ENCODE measurements around the gene SIK3. TPM values are rescaled to one million over a fixed set of nuclear protein-coding genes. Genes with fewer than 3 reads are reported as not detected.

Gene SIK3
- total RNA-seq, 2 experiments from 2014 or later = 37.5 to 39.6 TPM

DNA sequence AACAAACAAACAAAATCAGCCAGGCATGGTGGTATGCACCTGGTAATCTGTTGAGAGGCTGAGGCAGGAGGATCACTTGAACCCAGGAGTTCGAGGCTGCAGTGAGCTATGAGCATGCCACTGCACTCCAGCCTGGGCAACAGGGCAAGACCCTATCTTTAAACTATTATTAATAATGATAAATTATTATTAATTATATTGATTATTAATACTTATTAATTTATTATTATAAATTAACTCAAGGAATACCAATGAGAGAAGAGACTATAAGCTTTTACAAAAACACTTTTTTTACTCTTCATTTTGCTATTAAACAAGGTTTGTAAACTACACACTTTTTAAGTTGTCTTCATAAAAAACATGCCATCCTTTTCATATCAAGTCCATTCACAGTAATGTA, 163.1 kb downstream of the SIK3 start:
- H3K27ac Mint-ChIP-seq = no peak overlapping the region

GRCh38 chr11:116933961-116934360, 164.3 kb downstream of the SIK3 start:
- ChIA-PET CTCF (interaction anchor here (1.1 to 2.2 kb wide), 3 partner anchors 8 to 47 kb away, joined by 3 to 5 read pairs (median 4); no protein-coding TSS in a partner anchor), POLR2A (no interaction called here)
- Mint-ChIP-seq H3K27ac (peak overlapping the region; percentile 47), H3K27me3 (no peaks in the 10 kb centered on the region), H3K4me3 (no peak overlapping the region), H3K9me3 (peaks cover 11% of the 10 kb centered on the region), H3K36me3 (ENCODE audit: low read depth) (peaks cover 31% of the 10 kb centered on the region), H3K4me1 (peaks cover 47% of the 10 kb centered on the region)
- no peak for DNase-seq

More for the DNA sequence above, 163.1 kb downstream of the SIK3 start:
- Mint-ChIP-seq H3K9me3 (peaks cover 11% of the 10 kb centered on the region), H3K4me3 (no peak overlapping the region), H3K36me3 (ENCODE audit: low read depth) (peaks cover 33% of the 10 kb centered on the region), H3K27me3 (no peaks in the 10 kb centered on the region), H3K4me1 (peaks cover 37% of the 10 kb centered on the region)
- no peak for DNase-seq
- ChIA-PET POLR2A (no interaction called here), CTCF (interaction anchor here (1.2 to 2.2 kb wide), 3 partner anchors 9 to 46 kb away, joined by 3 to 5 read pairs (median 4); no protein-coding TSS in a partner anchor)

DNA sequence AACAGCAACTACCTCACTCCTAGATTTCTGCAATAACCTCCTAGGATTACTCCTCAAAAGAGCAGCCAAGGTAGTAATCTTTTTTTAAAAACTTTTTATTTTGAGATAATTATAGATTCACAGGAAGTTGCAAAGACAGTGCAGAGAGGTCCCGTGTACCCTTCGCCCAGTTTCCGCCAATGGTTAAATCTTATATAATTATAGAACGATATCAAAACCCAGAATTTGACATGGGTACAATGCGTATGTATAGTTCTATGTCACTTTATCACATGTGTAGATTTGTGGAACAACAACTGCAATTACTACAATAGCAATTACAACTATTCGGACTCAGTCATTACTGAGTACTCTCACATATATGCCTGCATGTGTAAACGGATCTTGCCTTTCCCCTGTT, 166.0 kb downstream of the SIK3 start:
- H3K27me3 Mint-ChIP-seq = no peaks in the 10 kb centered on the region
- H3K9me3 Mint-ChIP-seq = peaks cover 11% of the 10 kb centered on the region
- no peak for DNase-seq
- peak overlapping the region; percentile 92 for H3K27ac Mint-ChIP-seq
- H3K4me1 Mint-ChIP-seq = peaks cover 65% of the 10 kb centered on the region
- H3K36me3 Mint-ChIP-seq (ENCODE audit: low read depth) = peaks cover 37% of the 10 kb centered on the region
- ChIA-PET POLR2A (no interaction called here), CTCF (no interaction called here)
- H3K4me3 Mint-ChIP-seq = peak overlapping the region; percentile 72

DNA sequence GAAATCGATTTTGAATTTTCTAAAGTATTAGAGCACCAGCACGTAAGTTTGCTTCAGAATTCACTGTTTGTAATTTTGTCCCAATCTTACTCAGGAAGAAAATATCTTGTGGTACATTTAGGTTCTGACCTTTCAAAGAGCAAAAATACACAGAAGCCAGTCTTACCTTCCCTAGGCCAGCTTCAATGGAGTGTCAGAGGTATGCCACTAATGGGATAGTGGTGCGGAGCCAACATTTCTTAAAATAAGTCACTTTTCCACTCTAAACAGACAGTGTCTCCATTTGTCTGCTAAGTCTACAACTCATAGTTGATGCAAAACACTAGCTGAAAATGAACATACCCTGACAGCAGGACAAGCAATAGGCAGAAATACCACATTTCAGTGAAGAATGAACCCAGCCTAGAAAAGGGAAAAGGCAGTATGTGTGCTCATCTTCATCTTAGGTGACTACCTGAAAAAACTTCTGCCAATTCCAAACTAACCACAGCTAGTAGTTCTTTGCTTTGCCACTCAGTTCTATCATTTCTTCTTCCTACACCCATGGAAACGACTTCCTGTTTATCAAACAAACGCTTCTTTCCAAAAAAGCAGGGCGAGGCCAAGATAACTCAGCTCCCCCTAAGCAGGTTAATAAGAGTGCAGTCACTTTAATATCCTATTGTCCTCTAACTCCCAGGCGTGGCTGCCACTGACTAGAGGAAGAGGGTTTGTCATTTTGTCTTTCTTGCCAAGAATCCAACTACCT, 166.8 kb downstream of the SIK3 start:
- peak; percentile 61 for DNase-seq
- Mint-ChIP-seq H3K4me3 (peak overlapping the region; percentile 72), H3K4me1 (peaks cover 72% of the 10 kb centered on the region), H3K36me3 (ENCODE audit: low read depth) (peaks cover 36% of the 10 kb centered on the region), H3K9me3 (peaks cover 11% of the 10 kb centered on the region), H3K27ac (peak overlapping the region; percentile 92), H3K27me3 (no peaks in the 10 kb centered on the region)
- ChIA-PET POLR2A (no interaction called here), CTCF (interaction anchor here (1.0 to 1.1 kb wide), 2 partner anchors 13 to 82 kb away, joined by 4 read pairs; no protein-coding TSS in a partner anchor)

- peaks cover 79% of the 10 kb centered on the region for H3K4me1 Mint-ChIP-seq
- peaks cover 37% of the 10 kb centered on the region for H3K36me3 Mint-ChIP-seq (ENCODE audit: low read depth)
- peak overlapping the region; percentile 92 for H3K27ac Mint-ChIP-seq
- H3K9me3 Mint-ChIP-seq = peaks cover 11% of the 10 kb centered on the region
- POLR2A ChIA-PET = no interaction called here
- H3K4me3 Mint-ChIP-seq = peak overlapping the region; percentile 72
- CTCF ChIA-PET = interaction anchor here (0.7 to 1.1 kb wide), 5 partner anchors 12 to 81 kb away, joined by 3 to 6 read pairs (median 4); no protein-coding TSS in a partner anchor
- H3K27me3 Mint-ChIP-seq = no peaks in the 10 kb centered on the region
- DNase-seq = peak; percentile 11
Observed at GRCh38 chr11:116930586-116930985, 167.6 kb downstream of the SIK3 start.

DNA sequence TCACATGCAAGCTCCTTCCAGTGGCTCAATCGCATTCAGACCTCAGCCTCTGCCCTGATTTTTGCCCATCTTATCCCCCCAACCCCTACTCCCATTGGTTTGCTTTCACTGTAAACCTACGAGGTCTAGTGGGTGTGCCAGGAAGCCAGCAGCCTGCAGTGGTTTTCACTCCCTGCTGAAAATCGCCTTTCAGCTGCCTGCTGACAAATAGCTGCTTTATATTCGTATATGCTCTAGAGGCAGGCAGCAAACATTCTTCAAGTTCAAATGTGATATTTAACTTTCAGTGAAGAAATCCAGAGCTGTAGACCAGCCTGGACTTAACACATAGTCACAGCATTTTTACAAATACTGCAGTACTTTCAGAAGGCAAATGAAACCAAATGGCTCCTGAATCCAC, 168.1 kb downstream of the SIK3 start:
- ChIA-PET CTCF (interaction anchor here (0.7 to 1.1 kb wide), 4 partner anchors 13 to 81 kb away, joined by 3 to 6 read pairs (median 4); no protein-coding TSS in a partner anchor), POLR2A (no interaction called here)
- H3K9me3 Mint-ChIP-seq = peaks cover 11% of the 10 kb centered on the region
- DNase-seq = peak; percentile 60
- H3K27me3 Mint-ChIP-seq = no peaks in the 10 kb centered on the region
- H3K4me1 Mint-ChIP-seq = peaks cover 82% of the 10 kb centered on the region
- peak overlapping the region; percentile 92 for H3K27ac Mint-ChIP-seq
- peak overlapping the region; percentile 72 for H3K4me3 Mint-ChIP-seq
- peaks cover 37% of the 10 kb centered on the region for H3K36me3 Mint-ChIP-seq (ENCODE audit: low read depth)

- no peak for DNase-seq
- peaks cover 41% of the 10 kb centered on the region for H3K36me3 Mint-ChIP-seq (ENCODE audit: low read depth)
- H3K27me3 Mint-ChIP-seq = no peaks in the 10 kb centered on the region
- peaks cover 88% of the 10 kb centered on the region for H3K4me1 Mint-ChIP-seq
- ChIA-PET POLR2A (no interaction called here), CTCF (interaction anchor here (0.7 to 1.4 kb wide), 6 partner anchors 13 to 297 kb away, joined by 3 to 7 read pairs (median 3); no protein-coding TSS in a partner anchor)
- H3K27ac Mint-ChIP-seq = peak overlapping the region; percentile 92
- H3K4me3 Mint-ChIP-seq = peak overlapping the region; percentile 72
- H3K9me3 Mint-ChIP-seq = peaks cover 12% of the 10 kb centered on the region
Observed at GRCh38 chr11:116929414-116930090, 168.7 kb downstream of the SIK3 start.

DNA sequence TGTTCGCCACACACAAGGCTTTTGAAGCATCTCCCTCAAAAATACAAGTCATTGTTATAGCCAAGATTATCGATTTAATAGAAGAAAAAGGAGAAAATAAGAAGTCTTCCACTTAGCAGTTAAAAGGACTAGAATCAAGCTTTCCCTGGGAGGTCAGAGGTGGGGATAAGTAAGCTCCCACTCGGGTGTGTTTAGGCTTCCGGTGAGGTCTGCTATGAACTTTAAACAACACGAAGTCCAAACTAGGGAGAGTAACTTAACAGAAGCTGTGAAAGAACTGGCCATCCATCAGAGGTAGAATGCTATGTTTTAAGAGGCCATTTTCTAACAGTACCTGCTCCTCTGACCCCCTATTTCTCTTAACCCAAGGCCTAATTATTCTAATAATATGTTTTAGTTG, 169.4 kb downstream of the SIK3 start:
- POLR2A ChIA-PET = no interaction called here
- Mint-ChIP-seq H3K27me3 (no peaks in the 10 kb centered on the region), H3K9me3 (peaks cover 6% of the 10 kb centered on the region), H3K4me3 (peak overlapping the region; percentile 14), H3K36me3 (ENCODE audit: low read depth) (peaks cover 38% of the 10 kb centered on the region), H3K4me1 (peaks cover 90% of the 10 kb centered on the region), H3K27ac (peak overlapping the region; percentile 92)
- no peak for DNase-seq
- CTCF ChIA-PET = interaction anchor here (0.9 to 1.4 kb wide), 3 partner anchors 16 to 298 kb away, joined by 3 to 7 read pairs (median 3); no protein-coding TSS in a partner anchor

DNA sequence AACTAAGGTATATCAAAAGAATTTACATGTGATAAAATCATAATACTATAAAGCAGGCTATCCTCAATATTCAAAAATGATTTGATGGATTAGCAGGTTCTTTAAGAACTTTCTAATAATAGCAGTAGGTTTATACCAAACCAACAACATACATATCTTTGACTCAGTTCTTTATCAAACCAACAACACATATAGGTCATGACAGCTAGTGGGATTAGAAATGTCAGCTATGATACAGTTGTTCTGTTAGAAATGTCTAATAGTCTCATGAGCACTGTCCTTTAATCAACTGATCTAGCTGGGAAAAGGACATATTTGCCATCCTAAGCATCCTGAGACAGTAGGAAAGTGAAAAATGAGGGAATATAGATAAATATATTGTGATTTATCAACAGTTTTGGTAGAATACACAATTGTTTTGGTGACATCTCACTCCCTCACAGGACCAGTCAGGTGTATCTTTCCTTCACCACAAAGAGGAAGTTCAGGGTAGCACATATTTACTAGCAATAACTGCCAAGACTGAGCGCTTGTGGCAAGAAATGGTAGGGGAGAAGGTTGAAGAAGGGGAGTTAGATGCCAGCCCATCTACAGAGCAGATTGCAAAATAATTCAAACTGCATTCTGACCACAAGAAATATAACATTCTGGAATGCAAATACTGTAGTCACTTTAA, 170.0 kb downstream of the SIK3 start:
- H3K27me3 Mint-ChIP-seq = no peaks in the 10 kb centered on the region
- ChIA-PET POLR2A (no interaction called here), CTCF (interaction anchor here (1.0 to 1.4 kb wide), 2 partner anchors 9 to 16 kb away, joined by 3 to 7 read pairs; no protein-coding TSS in a partner anchor)
- H3K36me3 Mint-ChIP-seq (ENCODE audit: low read depth) = peaks cover 38% of the 10 kb centered on the region
- peaks cover 89% of the 10 kb centered on the region for H3K4me1 Mint-ChIP-seq
- H3K4me3 Mint-ChIP-seq = peak overlapping the region; percentile 54
- peak overlapping the region; percentile 92 for H3K27ac Mint-ChIP-seq
- H3K9me3 Mint-ChIP-seq = peaks cover 2% of the 10 kb centered on the region
- DNase-seq = peak; percentile 31

DNA sequence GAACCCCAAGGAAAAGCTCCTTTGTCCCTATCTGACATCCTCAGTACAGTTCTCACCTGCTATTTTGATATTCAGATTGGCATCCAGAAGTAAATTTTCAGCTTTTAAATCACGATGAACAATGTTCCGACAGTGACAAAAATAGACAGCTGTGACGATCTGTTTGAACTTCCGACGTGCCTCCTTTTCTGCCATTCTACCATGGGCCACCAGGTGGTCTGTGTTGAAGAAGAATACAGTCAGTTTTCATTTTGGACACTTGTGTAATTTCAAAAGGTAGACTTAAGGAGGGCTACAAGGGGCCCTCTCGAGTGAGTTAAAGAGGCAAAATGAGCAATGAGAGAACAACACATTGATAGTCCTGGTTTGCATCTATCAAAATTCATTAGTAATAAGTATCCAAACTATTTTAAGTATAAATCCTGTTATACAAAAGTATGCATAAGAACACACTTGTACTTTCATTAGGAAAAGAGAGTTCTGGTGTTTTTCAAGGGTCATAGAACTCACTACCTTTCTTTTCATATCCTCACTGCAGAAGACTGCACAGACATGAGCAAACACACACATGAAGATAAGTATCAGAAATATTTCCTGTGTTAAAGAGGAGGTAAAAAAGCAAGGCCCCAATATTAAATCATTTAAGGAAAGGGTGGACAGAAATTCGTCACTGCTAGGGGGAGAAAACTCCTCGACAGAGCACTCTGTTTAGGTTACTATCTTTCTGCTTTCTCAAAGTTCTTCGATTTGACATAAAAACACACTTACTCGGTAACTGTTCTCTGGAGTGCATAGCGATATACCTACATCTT, 170.9 kb downstream of the SIK3 start:
- H3K9me3 Mint-ChIP-seq = peaks cover 2% of the 10 kb centered on the region
- H3K4me3 Mint-ChIP-seq = peak overlapping the region; percentile 54
- H3K27me3 Mint-ChIP-seq = no peaks in the 10 kb centered on the region
- CTCF ChIA-PET = interaction anchor here (0.6 to 1.3 kb wide), 5 partner anchors 8 to 174 kb away, joined by 3 to 6 read pairs (median 3); no protein-coding TSS in a partner anchor
- POLR2A ChIA-PET = no interaction called here
- peaks cover 83% of the 10 kb centered on the region for H3K4me1 Mint-ChIP-seq
- DNase-seq = peak; percentile 67
- peak overlapping the region; percentile 92 for H3K27ac Mint-ChIP-seq
- H3K36me3 Mint-ChIP-seq (ENCODE audit: low read depth) = peaks cover 34% of the 10 kb centered on the region

DNA sequence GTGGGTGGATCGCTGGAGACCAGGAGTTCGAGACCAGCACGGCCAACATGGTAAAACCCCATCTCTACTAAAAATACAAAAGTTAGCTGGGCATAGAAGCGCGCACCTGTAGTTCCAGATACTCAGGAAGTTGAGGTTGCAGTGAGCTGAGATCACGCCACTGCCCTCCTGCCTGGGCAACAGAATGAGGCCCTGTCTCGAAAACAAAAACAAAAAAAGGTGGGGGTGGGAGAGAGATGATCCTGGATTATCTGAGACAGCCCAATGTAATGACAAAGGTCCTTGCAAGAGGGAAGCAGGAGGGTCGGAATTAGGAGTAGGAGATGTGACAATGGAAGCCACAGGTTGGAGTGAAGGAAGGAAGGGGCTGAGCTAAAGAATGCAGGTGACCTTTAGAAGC, 173.2 kb downstream of the SIK3 start:
- Mint-ChIP-seq H3K4me3 (peak overlapping the region; percentile 54), H3K36me3 (ENCODE audit: low read depth) (peaks cover 34% of the 10 kb centered on the region), H3K27me3 (no peaks in the 10 kb centered on the region), H3K27ac (peak overlapping the region; percentile 89), H3K4me1 (peaks cover 65% of the 10 kb centered on the region), H3K9me3 (peaks cover 2% of the 10 kb centered on the region)
- POLR2A ChIA-PET = no interaction called here
- CTCF ChIA-PET = interaction anchor here (0.6 to 1.2 kb wide), 7 partner anchors 8 to 213 kb away, joined by 3 to 5 read pairs (median 3); no protein-coding TSS in a partner anchor
- DNase-seq = peak; percentile 29
